Breast epithelium (tissue), 4 donors: ENCODE results near the gene ESYT1. TPM values are rescaled to one million over a fixed set of nuclear protein-coding genes. Genes with fewer than 3 reads are reported as not detected.

Experiments
- DNase-seq, 2 donors: peaks; one replicate each; pipeline ENCODE4 v3.0.0-alpha.2; 2019; ENCODE audit warnings: low spot score in 2 of 2
- H3K27ac ChIP-seq, 2 donors: fragments of 200-600 bp; sonication (generic) in 1 of 2; one replicate each; pipeline ENCODE4 v1.5.1; 2016 to 2019; ENCODE audit warnings: mild to moderate bottlenecking in 1 of 2
- H3K27me3 ChIP-seq, 2 donors: fragments of 200-600 bp; sonication (generic) in 1 of 2; one replicate each; pipeline versions ENCODE4 v1.5.1 to v1.6.0; 2017 to 2019; ENCODE audit warnings: control low read depth in 1 of 2, mild to moderate bottlenecking in 1 of 2
- H3K36me3 ChIP-seq: fragments of 200-600 bp; one replicate; pipeline ENCODE4 v1.5.1; 2019
- H3K4me1 ChIP-seq, 2 donors: fragments of 200-600 bp; sonication (generic); one replicate each; pipeline ENCODE4 v1.5.1; 2016 to 2019; ENCODE audit warnings: control low read depth in 1 of 2
- H3K4me3 ChIP-seq, 3 donors: fragments of 200-600 bp; sonication (generic); 1 replicate in 2 of 3; 2 replicates in 1 of 3; pipeline ENCODE4 v1.5.1; 2016 to 2019; ENCODE audit warnings: mild to moderate bottlenecking in 3 of 3, moderate library complexity in 2 of 3
- H3K9me3 ChIP-seq, 2 donors: fragments of 200-600 bp; sonication (generic) in 1 of 2; one replicate each; pipeline ENCODE4 v1.5.1; 2016 to 2019; ENCODE audit warnings: control low read depth in 1 of 2
- POLR2A ChIP-seq: fragments of 450-650 bp; IDR thresholded peaks from one replicate; pipeline ENCODE4 v1.6.1; 2016; ENCODE audit warnings: antibody characterized with exemption, mild to moderate bottlenecking, moderate library complexity
- POLR2AphosphoS5 ChIP-seq, 3 donors: sonication (generic); formaldehyde crosslinking; IDR thresholded peaks; one replicate each; pipeline ENCODE4 v1.6.1; 2017; ENCODE audit warnings: antibody characterized with exemption in 3 of 3
- intact Hi-C: fragments of 100-400 bp; cut with DNase I; formaldehyde crosslinking; loops from one replicate; pipeline ENCODE4 v1.15.1; 2023; ENCODE audit warnings: low total_unique reads
- total RNA-seq, 3 donors: library from RNA; depleted of rRNA; stranded (reverse); fragments of >200 nt; gene quantifications; one replicate each; pipeline ENCODE4 v1.1.0, GENCODE V29; 2016
- TF ChIP-seq, protein P1 (sequence below), 3 donors: fragments of 450-650 bp; IDR thresholded peaks; one replicate each; pipeline ENCODE4 v1.5.1; 2016 to 2017; ENCODE audit warnings: antibody characterized with exemption in 3 of 3, mild to moderate bottlenecking in 3 of 3, moderate library complexity in 3 of 3

ESYT1 gene, protein sequence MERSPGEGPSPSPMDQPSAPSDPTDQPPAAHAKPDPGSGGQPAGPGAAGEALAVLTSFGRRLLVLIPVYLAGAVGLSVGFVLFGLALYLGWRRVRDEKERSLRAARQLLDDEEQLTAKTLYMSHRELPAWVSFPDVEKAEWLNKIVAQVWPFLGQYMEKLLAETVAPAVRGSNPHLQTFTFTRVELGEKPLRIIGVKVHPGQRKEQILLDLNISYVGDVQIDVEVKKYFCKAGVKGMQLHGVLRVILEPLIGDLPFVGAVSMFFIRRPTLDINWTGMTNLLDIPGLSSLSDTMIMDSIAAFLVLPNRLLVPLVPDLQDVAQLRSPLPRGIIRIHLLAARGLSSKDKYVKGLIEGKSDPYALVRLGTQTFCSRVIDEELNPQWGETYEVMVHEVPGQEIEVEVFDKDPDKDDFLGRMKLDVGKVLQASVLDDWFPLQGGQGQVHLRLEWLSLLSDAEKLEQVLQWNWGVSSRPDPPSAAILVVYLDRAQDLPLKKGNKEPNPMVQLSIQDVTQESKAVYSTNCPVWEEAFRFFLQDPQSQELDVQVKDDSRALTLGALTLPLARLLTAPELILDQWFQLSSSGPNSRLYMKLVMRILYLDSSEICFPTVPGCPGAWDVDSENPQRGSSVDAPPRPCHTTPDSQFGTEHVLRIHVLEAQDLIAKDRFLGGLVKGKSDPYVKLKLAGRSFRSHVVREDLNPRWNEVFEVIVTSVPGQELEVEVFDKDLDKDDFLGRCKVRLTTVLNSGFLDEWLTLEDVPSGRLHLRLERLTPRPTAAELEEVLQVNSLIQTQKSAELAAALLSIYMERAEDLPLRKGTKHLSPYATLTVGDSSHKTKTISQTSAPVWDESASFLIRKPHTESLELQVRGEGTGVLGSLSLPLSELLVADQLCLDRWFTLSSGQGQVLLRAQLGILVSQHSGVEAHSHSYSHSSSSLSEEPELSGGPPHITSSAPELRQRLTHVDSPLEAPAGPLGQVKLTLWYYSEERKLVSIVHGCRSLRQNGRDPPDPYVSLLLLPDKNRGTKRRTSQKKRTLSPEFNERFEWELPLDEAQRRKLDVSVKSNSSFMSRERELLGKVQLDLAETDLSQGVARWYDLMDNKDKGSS
- 100 to 1,000 TPM; 132 to 243 (median 146) TPM for total RNA-seq

DNA sequence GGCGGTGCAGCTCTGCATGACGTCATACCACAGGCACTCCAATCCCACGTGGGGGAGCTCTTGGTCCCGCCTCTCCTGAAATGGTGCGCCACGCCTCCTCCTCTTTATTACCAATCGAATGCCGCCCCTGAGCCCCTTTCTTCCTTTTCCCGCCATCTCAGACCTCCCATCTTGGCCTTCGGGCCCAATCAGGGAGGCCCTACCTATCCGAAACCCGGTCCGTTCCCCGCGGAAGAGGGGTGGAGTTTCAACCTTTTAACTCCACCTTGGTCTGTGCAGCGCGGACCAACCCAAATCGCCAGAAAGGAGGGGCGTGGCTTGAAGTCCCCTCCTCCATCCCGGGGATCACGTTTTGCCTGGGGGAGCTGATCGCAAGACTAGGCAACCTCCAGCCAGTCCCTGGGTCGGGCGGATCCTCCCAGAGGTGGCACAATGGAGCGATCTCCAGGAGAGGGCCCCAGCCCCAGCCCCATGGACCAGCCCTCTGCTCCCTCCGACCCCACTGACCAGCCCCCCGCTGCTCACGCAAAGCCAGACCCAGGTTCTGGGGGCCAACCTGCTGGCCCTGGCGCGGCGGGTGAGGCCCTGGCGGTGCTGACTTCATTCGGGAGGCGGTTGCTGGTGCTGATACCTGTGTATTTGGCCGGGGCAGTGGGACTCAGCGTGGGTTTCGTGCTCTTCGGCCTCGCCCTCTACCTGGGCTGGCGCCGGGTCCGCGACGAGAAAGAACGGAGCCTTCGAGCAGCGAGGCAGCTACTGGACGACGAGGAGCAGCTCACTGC is at the start of gene ESYT1:
TSS of gene ESYT1 (plus strand) at position 380 of the 782 bp plus-strand sequence. CDS start at position 433, 53 bp downstream.
- Histone ChIP-seq H3K9me3 (no peaks in the 10 kb centered on the region), H3K36me3 (peaks cover 5% of the 10 kb centered on the region), H3K4me3 (peak within 1 kb of the TSS; percentile 66 to 89 (median 80)), H3K27me3 (no peaks in the 10 kb centered on the region), H3K4me1 (peaks cover 3 to 14% of the 10 kb centered on the region in 2 donors), H3K27ac (peak within 1 kb of the TSS; percentile 92 to 94)
- TF ChIP-seq, protein P1, sequence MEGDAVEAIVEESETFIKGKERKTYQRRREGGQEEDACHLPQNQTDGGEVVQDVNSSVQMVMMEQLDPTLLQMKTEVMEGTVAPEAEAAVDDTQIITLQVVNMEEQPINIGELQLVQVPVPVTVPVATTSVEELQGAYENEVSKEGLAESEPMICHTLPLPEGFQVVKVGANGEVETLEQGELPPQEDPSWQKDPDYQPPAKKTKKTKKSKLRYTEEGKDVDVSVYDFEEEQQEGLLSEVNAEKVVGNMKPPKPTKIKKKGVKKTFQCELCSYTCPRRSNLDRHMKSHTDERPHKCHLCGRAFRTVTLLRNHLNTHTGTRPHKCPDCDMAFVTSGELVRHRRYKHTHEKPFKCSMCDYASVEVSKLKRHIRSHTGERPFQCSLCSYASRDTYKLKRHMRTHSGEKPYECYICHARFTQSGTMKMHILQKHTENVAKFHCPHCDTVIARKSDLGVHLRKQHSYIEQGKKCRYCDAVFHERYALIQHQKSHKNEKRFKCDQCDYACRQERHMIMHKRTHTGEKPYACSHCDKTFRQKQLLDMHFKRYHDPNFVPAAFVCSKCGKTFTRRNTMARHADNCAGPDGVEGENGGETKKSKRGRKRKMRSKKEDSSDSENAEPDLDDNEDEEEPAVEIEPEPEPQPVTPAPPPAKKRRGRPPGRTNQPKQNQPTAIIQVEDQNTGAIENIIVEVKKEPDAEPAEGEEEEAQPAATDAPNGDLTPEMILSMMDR (IDR thresholded peaks at IDR 0.05): no peak
- TF ChIP-seq POLR2A: peak; percentile 71
- TF ChIP-seq POLR2AphosphoS5 (IDR thresholded peaks at IDR 0.05): peak in 2 of 3 donors; percentile 74 to 93
- peak; percentile 99 to 100 for DNase-seq
- intact Hi-C loops: loop anchor here (5.0 kb wide), 1 partner anchor 59 kb away; the partner anchor contains the start of gene SMARCC2

DNA sequence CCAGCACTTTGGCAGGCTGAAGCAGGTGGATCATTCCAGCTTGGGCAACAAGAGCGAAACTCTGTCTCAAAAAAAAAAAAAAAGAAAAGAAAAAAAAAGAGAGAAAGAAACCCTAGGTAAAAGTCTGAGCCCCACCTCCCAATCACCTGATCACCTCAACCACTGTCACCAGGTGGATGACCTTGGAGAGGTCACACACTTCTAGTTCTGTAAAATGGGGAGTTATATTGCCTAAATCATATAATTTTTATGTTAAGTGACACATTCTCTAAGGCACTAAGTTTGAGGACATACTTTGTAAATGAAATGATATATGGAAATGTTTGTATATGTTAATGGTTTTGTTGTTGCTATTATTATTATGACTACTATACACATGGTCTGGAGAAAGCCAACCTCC is 49.6 kb upstream of the ESYT1 start:
- H3K4me1 ChIP-seq: no peaks in the 10 kb centered on the region
- no peaks in the 10 kb centered on the region for H3K36me3 ChIP-seq
- intact Hi-C loops: no loop called here
- H3K27me3 ChIP-seq: no peaks in the 10 kb centered on the region
- TF ChIP-seq, protein P1 (IDR thresholded peaks at IDR 0.05): no peak
- TF ChIP-seq POLR2A: no peak
- peak overlapping the region in 1 of 3 donors; percentile 82 for H3K4me3 ChIP-seq
- DNase-seq: no peak
- H3K27ac ChIP-seq: peak overlapping the region; percentile 88 to 91
- H3K9me3 ChIP-seq: no peaks in the 10 kb centered on the region

DNA sequence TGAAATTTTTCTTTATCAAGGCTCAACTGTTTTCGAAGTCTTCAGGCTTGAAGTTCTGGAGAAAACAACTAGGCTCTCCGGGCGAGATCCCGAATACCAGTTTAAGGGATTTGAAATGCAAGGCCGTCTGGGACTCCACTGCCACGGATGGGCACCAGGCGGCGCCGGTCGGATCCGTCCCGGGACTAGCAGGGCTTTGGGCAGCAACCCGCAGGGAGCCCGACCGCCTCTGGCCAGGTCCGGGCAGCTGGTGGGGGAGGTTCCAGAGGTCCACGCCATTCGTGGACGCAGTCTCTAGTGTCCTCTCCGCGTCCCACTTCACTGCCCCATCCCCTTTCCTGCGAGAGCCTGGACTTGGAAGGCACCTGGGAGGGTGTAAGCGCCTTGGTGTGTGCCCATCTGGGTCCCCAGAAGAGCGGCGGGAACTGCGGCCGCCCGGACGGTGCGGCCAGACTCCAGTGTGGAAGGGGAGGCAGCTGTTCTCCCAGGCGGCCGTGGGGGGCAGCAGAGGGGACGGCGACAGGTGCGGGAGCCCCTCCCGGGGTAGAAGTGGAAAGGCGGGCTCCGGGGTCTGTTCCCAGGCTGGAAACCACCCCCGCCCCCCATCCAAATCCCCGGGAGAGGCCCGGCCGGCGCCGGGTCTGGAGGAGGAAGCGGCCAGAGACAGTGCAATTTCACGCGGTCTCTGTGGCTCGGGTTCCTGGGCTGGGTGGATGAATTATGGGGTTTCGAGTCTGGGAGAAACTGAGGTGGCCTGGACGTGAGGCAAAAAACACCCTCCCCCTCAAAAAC is 48.9 kb upstream of the ESYT1 start:
- TF ChIP-seq POLR2AphosphoS5 (IDR thresholded peaks at IDR 0.05): peak; percentile 14 to 54 (median 17)
- TF ChIP-seq, protein P1 (IDR thresholded peaks at IDR 0.05): peak; percentile 62 to 88 (median 80)
- TF ChIP-seq POLR2A: no peak
- peak overlapping the region; percentile 48 to 82 (median 70) for H3K4me3 ChIP-seq
- H3K36me3 ChIP-seq: no peaks in the 10 kb centered on the region
- peak; percentile 87 to 95 for DNase-seq
- no peaks in the 10 kb centered on the region for H3K9me3 ChIP-seq
- intact Hi-C loops: no loop called here
- peak overlapping the region; percentile 88 to 91 for H3K27ac ChIP-seq
- no peaks in the 10 kb centered on the region for H3K4me1 ChIP-seq
- no peaks in the 10 kb centered on the region for H3K27me3 ChIP-seq
